ENCODE data around the gene PPAT. TPM values are rescaled to one million over a fixed set of nuclear protein-coding genes. Genes with fewer than 3 reads are reported as not detected.

Gene PPAT
- total and polyA plus RNA-seq, 2 donors (not counting 3 experiments of a cell fraction or from before 2014, with no cell fraction given) = 4.3 to 25.5 TPM

DNA sequence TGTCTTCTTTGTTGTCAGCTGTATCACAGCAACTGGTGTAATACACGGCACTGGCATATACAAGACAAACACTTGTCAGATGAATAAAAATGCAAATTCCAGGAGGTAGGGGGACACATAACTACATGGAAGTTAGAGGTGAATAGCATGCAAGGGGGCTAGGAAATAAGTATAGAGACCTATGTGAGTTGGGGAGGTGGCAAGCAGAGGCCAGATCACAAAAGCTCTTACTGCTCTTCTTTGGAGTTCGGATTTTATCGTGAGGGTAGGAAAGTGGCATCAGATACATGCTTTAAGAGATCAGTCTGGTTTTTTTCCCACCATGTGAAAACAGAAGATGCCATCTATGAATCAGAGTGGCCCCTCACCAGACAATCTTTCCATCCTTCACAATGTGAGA, 29.2 kb upstream of the PPAT start:
- no peaks in the 10 kb centered on the region for H3K9me1 ChIP-seq (replicated peaks; ENCODE audit: control insufficient read depth, extremely low read depth, insufficient read depth, low read length)
- BruUV-seq (replicated peaks) = no TSS peak
- intact Hi-C loops (cut with micrococcal nuclease) (no loop called here), dilution Hi-C loops (cut with MboI; ENCODE audit: extremely low pct_ligation_motif_present, low sequenced_read_pairs) (no loop called here)
- peaks cover 4 to 16% of the 10 kb centered on the region in 2 experiments for H3K36me3 ChIP-seq (ENCODE audit: control insufficient read depth in 2 of 2, extremely low read depth in 1 of 2, insufficient read depth in 2 of 2, low read length in 2 of 2)
- H3K27ac ChIP-seq (ENCODE audit: insufficient read depth, low read depth, low read length) = no peak overlapping the region
- no peak overlapping the region for H3K4me2 ChIP-seq (ENCODE audit: insufficient read depth, low read length)
- DNase-seq (ENCODE audit: low read depth, low spot score) (no peak), FAIRE-seq (no peak)
- H3K79me2 ChIP-seq (ENCODE audit: control insufficient read depth, insufficient read depth, low read length) = peaks cover 55% of the 10 kb centered on the region
- H3K4me3 ChIP-seq (replicated peaks in 1 of 3; ENCODE audit: insufficient read depth in 1 of 3, low read depth in 1 of 3, low read length in 3 of 3) = no peak overlapping the region
- no peaks in the 10 kb centered on the region for H3K27me3 ChIP-seq (ENCODE audit: control insufficient read depth in 2 of 2, insufficient read depth in 2 of 2, low read length in 2 of 2)
- CTCF ChIA-PET = interaction anchor here (2.0 kb wide), 1 partner anchor 39 kb away, joined by 5 read pairs; no protein-coding TSS in a partner anchor
- no peaks in the 10 kb centered on the region for H3K9me3 ChIP-seq (replicated peaks; ENCODE audit: control insufficient read depth, insufficient read depth, low read length)
- no peak overlapping the region for H3K9ac ChIP-seq (replicated peaks; ENCODE audit: extremely low read depth, insufficient read depth, low read length)
- H2AFZ ChIP-seq (ENCODE audit: low read depth, low read length) = no peak overlapping the region
- no peaks in the 10 kb centered on the region for H4K20me1 ChIP-seq (replicated peaks; ENCODE audit: control insufficient read depth, extremely low read depth, insufficient read depth, low read length)
- TF ChIP-seq, protein P1, sequence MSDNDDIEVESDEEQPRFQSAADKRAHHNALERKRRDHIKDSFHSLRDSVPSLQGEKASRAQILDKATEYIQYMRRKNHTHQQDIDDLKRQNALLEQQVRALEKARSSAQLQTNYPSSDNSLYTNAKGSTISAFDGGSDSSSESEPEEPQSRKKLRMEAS (IDR thresholded peaks at IDR 0.05; ENCODE audit: insufficient read depth, insufficient read length) = no peak
- TF ChIP-seq GATA2 (IDR thresholded peaks at IDR 0.05; ENCODE audit: insufficient read depth, insufficient read length, low read depth, low read length) = no peak
- TF ChIP-seq MYC (IDR thresholded peaks at IDR 0.05; ENCODE audit: low read depth, low read length) = no peak
- no peak for TF ChIP-seq POLR2AphosphoS5 (IDR thresholded peaks at IDR 0.05; ENCODE audit: insufficient read depth, low read depth, low read length)
- no peak for TF ChIP-seq JUN (IDR thresholded peaks at IDR 0.05; ENCODE audit: borderline replicate concordance, insufficient read depth, insufficient read length, low read depth)
- no peak for TF ChIP-seq POLR2A (IDR thresholded peaks at IDR 0.05; ENCODE audit: low read depth, low read length)
- TF ChIP-seq, protein P2, sequence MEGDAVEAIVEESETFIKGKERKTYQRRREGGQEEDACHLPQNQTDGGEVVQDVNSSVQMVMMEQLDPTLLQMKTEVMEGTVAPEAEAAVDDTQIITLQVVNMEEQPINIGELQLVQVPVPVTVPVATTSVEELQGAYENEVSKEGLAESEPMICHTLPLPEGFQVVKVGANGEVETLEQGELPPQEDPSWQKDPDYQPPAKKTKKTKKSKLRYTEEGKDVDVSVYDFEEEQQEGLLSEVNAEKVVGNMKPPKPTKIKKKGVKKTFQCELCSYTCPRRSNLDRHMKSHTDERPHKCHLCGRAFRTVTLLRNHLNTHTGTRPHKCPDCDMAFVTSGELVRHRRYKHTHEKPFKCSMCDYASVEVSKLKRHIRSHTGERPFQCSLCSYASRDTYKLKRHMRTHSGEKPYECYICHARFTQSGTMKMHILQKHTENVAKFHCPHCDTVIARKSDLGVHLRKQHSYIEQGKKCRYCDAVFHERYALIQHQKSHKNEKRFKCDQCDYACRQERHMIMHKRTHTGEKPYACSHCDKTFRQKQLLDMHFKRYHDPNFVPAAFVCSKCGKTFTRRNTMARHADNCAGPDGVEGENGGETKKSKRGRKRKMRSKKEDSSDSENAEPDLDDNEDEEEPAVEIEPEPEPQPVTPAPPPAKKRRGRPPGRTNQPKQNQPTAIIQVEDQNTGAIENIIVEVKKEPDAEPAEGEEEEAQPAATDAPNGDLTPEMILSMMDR (IDR thresholded peaks at IDR 0.05; ENCODE audit: extremely low read depth in 1 of 2, insufficient read depth in 1 of 2, low read depth in 1 of 2, low read length in 2 of 2) = no peak
- no peak for TF ChIP-seq EZH2 (IDR thresholded peaks at IDR 0.05; ENCODE audit: borderline replicate concordance, low read depth, low read length, severe bottlenecking)
- TF ChIP-seq FOS (IDR thresholded peaks at IDR 0.05; ENCODE audit: borderline replicate concordance, insufficient read depth, low read length) = no peak
- H3K4me1 ChIP-seq (ENCODE audit: control insufficient read depth, extremely low read depth, insufficient read depth, low read length) = peaks cover 25% of the 10 kb centered on the region
- POLR2A ChIA-PET = no interaction called here
